ENCODE results near the gene ANKMY1.

The ANKMY1 gene

DNA sequence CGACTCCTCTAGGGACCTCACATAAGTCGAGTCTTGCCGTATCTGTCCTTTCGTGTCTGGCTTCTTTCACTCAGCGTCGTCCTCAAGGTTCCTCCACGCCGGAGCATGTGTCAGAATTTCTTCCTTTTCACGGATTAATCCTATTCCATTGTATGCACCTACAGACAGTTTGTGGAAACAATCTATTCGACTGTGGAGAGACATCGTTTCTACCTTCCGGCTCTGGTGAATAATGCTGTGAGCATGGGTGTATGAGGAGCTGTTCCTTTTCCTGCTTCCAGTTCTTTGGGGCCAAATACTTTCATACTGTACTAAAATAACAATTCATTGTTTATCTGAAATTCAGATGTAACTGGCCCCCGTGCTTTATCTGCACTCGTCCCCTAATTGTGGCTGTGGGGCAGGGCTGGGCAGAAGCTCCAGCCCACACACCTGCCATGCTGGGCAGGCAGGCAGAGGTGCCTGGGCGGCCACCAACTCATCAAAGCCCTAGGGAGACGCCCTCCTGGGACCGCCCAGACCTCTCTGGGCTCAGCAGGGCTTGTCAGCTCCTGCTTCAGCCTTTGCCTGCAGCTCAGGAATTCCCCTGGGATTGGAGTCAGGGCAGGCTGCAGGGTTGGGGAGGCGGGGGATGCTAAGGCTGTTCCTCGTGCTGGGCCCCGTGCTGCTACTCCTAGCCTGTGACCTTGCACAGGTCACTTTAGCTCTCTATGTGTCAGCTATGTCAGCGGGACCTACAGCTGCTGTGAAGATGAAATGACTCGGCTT, 107.8 kb downstream of the ANKMY1 start:
- DNase-seq (ENCODE audit: low spot score) (peak; percentile 32), FAIRE-seq (no peak)

DNA sequence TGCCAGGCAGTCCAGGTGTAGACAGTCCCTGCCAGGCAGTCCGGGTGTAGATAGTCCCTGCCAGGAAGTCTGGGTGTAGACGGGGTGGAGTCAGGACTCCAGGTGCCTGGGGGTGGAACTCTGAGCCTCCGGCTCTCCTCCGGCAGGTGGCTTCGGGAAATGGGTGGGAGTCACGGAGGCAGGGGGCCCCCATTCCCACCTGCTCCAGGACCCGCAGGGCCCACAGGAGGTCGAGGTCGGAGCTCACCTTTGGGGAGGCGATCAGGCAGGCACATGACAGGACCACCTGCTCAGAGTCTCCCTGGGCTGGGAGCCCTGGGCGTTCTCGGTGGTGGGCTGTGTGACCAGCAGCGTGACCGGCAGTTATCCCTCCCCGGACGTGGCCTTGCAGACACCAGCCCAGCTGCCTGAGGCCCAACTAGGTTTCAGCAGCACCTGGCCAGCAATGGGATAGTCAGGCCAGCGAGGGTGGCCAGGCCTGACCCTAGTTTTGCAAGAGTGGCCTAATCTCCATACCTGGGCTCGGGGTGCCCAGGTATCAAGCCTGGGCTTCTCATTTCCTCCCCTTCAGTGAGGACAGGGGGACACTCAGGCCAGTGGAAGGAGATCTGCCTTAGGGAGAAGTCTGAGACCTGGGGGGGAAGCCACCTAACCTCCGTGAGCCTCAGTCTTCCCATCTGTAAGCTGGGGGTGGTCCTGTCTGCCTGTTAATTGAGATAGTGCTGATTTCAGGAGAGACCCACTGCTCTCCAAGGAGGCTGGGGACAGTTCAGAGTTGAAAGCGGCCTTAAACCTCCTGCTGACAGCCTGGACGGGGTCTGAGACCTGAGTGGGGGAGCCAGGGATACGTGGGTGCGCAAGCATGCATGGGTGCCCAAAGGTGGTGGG, 109.2 kb downstream of the ANKMY1 start:
- FAIRE-seq (no peak), DNase-seq (ENCODE audit: low spot score) (no peak)

DNA sequence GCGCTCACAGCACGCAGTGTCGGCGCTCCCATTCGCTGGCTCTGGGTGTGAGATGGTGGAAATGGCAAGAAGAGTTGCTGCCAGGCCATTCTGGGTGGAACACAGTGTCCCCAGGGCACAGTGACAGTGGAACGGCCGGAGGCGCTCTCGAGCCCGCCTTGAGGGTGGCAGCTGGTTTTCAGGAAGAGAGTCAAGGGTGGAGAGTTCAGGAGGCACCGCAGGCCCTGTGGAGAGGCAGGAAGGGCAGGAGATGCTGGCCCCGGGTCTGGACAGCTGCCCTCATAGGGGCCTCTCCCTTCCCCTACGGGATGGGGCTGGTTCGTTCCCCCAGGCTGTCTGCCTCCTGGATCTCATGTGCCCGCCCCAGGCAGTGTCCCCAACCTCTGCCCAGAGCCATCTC, 109.9 kb downstream of the ANKMY1 start:
- DNase-seq (ENCODE audit: low spot score) (no peak), FAIRE-seq (no peak)

DNA sequence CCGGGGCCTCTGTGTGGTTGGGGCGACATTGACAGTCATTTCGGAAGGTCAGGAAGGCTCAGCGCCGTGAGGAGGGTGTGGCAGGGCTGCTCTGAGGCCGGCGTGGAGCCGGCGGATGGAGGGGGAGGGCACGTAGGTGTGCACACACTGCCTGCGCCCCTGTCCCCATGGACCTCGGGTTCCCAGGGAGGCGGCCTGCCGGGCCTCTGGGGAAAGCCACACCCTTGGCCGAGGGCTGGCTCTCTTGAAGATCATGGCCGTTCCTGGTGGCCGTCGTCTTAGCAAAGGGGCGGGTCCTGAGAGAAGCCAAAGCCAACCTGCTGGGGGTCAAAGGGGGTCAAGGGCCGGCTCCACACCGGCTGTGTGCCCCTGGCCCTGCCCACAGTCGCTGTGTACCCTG, 110.5 kb downstream of the ANKMY1 start:
- no peak for FAIRE-seq

DNA sequence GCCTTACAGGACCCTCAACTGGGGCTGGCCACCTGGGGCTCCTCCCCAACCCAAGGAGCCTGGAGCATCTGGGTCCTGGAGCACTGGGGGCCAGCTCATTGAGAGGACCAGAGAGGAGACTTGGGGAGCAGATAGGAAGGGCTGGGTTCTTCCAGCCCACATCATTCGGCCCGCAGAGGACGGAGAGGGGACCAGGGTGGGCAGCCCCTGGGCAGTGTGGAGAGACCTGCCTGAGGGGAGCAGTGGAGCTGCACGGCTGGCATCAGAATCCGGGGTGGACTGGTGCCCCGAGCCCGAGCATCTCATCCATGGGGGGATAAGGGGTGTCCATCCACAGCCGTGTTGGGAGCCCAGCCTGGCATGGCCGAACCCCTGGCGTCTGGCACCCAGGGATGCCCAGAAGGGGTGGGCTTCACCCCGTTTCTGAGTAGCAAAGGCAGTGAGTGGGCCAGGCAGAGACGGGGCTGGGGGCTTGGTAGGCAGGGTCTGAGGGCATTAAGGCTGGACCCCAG, 111.1 kb downstream of the ANKMY1 start:
- FAIRE-seq: no peak
- no peak for DNase-seq (ENCODE audit: low spot score)

More for the DNA sequence above, 110.5 kb downstream of the ANKMY1 start:
- DNase-seq (ENCODE audit: low spot score): no peak

DNA sequence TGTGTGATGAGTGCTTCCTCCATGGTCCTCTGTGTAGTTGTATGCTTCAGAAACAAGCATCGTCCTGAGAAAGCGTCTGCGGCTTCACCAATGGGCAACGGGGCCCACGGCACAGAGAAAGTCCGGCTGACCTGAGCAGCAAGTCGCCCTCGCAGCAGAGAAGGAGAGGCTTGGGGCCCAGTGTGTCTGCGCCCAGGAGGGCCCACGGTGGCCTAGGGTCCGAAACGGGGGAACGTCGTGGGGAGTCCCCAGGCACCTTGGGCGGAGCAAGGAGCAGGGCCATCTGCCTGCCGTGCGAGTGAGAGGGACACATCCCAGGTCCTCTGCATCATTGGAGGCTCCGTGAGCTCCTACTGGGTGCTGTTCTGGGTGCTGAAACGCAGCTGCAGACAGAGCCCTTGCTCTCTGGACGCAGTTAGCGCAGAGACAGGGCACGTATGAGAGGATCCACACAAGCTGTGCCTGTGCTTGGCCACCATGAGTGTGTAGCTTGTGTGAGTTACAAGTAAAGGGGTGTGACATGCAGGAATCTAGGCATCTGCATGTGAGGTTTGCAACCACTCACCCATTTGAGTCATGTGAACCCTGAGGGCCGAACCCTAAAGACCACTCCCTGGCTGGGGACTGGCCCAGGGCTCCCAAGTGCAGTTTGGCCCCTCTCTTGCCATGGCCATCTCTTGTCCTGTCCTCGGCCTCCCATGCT, 111.7 kb downstream of the ANKMY1 start:
- FAIRE-seq (no peak), DNase-seq (ENCODE audit: low spot score) (no peak)

DNA sequence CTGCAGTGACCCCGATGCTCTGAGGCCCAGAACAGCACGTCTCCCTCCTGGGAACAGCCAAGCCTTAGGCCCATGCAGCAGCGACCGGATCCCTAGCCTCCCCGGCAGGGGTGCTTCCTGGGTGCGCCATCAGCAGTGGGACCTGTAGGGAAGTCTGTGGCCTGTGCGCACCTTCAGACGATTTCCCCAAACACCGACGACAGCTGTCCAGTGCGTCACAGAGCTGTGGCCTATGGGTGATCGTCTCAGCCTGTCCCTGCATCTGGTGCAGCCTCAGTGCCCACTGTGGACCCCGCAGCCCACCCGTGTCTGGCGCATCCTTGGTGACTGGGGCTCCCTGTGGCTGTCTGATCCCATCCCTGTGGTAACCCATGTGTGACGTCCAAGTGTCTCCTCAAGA, 113.3 kb downstream of the ANKMY1 start:
- FAIRE-seq (no peak), DNase-seq (ENCODE audit: low spot score) (no peak)

DNA sequence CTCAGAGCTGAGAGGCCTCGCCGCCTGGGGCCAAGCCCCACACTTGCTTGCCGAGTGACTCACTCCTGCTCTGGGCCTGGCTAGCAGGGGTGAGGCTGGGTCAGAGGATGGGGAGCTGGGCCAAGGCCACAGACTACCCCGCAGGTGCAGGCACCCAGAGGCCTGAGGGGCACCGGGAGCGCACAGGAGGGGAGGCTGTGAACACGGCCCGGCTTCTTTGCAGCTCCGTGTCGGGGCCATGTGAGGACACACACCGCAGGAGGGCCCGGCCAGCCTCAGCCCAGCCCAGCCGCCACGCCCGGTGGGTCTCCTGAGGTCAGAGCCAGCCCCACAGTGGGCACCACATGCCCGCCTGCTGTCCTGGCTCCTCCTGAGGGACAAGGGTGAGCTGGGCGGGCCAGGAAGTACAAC, 113.9 kb downstream of the ANKMY1 start:
- FAIRE-seq: no peak

DNA sequence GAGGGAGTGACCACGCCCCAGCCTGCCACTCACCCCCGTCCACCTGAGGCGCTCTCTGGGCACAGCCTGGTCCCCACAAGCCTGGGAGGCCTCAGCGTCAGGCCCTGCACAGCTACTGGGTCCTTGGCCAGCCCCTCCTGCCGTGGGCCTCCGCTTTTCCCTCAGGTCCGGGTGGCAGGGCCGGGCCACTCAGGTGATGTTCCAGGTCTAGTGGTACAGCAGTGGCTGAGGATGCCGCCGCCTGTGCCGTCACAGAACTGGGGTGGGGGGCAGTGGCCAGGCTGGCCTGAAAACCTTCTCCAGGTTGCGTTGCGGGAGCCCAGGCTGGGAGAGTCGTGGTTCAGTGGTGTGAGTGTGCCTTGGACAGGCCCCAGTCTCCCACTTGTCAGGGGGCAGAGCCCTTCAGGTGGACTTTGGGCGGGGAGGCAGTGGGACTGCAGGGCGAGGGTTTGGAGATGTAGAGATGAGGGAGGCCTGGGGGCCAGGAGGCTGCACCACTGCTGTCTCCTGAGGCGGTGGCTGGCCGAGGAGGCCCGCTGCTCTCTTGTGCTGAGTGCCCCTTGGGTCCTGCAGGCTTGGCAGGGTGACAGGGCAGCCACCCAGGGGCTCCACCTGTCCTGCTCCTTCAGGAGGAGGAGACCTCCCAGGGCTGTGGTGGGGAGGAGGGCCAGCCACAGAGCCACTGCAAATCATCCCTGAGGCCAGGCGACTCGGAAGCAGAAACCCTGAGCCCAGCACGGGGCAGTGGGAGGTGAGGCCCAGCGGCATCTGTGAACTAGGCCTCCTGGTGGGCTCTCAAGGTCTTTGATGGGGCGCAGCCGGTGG, 114.7 kb downstream of the ANKMY1 start:
- FAIRE-seq (no peak), DNase-seq (ENCODE audit: low spot score) (no peak)

More for the DNA sequence above, 113.9 kb downstream of the ANKMY1 start:
- DNase-seq (ENCODE audit: low spot score): no peak

DNA sequence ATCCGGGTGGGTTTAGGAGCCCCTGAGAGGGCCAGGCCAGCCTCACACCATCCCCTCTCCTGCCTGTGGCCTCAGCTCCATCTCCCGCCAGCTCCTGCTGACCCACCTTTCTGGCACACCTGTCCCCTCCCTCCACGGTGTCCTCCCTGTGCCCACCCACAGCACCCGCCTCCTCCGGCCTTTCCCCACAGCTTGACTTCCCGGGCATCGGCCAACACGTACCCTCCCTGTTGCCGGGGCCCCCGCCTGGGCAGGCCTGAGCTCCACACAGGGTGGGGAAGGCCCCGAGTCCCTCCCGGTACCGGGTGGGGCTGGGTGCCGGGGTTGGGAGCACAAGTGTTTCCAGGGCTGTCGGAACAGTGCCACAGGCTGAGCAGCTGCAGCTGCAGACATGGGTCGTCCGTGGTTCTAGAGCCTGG, 115.8 kb downstream of the ANKMY1 start:
- FAIRE-seq: no peak

DNA sequence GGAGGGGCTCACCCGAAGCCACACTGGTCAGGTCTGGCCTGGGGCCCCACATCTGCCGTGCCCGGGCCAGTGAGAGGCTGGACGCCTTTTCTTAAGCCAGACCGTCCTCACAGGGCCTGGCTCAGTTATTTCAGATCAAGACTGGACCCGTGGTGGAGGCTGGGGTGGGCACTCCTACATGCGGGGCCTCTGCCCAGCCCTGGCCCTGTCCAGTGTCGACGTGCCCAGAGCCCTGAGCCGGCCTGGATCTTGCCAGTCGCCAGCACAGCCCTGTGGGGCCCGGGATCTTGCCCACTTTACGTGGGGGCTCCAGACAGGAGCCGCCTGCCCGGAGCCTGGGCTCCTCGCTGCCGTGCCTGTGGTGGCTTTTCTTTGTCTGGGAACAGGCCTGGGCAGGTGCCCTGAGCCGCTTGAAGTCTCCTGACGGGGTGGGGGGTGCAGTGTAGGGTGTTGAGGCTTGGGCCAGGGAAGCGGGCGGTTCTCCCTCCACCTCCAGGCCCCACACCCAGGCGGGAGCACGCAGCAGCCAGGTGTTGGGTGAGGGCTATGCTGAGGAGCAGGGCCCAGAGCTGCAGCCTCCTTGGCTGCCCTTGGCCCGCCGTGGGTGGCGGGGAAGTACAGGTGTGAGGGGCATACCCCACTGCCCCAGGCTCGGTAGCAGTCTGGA, 116.3 kb downstream of the ANKMY1 start:
- no peak for FAIRE-seq

More for the DNA sequence above, 115.8 kb downstream of the ANKMY1 start:
- DNase-seq (ENCODE audit: low spot score): no peak

DNA sequence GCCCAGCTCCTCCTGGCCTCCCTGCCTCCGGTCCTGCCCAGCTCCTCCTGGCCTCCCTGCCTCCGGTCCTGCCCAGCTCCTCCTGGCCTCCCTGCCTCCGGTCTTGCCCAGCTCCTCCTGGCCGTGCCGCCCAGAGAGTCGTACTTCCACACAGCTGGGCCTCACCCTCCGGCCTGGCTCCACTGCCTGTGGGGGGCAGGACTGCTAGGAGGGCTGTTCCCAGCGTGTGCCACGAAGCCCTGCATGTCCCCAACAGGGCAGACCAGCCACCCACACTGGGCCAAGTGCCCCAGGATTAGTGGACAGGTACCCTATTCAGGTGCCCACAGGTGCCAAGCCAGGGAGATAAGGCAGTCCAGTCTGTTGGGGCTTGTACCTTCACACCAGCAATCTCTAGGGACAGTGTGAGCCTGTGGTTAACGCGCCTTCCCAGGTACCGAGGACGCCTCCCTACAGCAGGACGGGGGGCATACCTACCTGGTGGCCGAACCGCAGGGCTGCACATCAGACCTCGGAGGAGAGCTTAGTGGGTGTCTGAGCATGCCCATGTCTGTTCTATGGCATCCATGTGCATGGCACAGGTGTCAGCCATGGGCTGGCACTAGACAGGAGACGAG, 117.0 kb downstream of the ANKMY1 start:
- DNase-seq (ENCODE audit: low spot score): no peak
- FAIRE-seq: no peak

More for the DNA sequence above, 116.3 kb downstream of the ANKMY1 start:
- no peak for DNase-seq (ENCODE audit: low spot score)

DNA sequence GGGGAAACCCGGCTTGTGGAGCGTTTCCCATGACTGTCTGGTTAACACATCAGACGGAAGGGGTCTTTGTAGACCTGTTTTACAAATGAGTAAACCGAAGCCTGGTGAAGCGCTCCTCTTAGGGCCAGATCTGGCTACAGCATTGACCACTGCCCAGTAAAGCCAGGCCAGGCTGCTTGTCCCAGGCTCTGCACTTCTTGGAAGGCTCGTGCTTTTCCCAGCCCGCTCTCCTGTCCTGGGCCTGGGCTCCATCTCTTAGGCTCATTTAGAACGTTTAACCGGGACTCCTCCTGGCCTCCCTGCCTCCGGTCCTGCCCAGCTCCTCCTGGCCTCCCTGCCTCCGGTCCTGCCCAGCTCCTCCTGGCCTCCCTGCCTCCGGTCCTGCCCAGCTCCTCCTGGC, 117.5 kb downstream of the ANKMY1 start:
- no peak for DNase-seq (ENCODE audit: low spot score)
- no peak for FAIRE-seq

DNA sequence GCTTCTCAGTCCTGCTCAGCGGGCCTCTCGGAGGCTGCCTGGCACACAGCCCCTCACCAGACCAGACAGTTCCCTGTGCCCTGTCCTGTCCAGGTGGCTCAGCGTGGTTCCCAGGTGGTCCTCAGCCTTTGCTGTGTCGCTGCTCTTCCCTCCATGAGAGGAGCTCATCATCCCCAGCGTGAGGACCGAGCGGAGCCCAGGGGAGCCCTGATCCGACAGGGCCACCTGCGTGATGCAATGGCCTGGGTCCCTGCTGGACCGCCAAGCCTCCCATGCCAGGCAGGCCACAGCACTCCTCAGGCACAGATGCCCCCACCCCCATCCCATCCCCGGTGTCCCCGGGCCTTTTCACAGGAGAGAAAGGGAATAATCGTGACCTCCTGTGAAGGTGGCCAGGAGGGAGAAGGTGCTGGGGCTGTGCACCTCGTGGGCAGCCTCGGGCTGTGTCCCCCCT, 118.1 kb downstream of the ANKMY1 start:
- DNase-seq (ENCODE audit: low spot score) (no peak), FAIRE-seq (no peak)

DNA sequence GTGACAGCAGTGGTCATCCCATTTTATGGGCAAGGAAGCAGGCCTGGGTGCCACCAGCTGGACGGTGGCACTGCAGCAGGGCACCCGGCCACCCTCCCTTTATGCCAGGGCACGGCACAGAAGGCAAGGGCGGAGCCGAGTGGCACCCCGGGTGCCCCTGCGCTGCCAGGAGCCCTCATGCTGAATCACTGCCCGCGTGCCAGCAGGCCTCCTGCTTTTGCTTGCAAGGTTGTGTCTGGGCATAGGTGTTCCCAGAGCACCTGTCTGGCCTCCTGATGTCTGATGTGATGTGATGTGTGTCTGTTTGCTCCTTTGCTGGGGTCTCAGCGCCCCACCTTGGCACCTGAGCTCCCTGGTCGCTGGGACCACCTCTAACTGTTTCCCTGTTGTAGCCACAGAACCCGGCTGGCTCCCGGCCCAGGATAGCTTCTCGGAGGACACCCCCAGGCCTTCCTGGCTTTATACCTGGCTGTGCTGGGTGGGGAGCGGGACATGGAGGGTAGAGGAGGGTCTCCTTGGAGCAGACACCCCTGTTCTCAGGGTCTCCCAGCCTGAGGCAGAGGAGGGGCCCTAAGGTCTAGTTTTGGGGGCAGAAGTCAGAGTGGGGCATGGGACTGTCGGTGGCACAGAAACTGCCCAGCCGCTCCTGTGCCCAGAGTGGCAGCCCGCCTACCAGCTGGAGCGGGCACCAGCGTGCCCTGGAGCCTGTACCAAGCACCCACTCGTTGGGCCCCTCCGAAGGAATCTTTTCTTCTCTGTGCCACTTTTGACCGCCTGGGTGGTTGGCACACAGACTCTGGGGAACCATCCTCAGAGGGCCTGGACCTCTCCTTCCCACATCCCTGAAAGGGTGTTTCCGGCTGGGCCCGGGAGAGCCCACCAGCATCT, 118.7 kb downstream of the ANKMY1 start:
- FAIRE-seq: no peak
- DNase-seq (ENCODE audit: low spot score): no peak

DNA sequence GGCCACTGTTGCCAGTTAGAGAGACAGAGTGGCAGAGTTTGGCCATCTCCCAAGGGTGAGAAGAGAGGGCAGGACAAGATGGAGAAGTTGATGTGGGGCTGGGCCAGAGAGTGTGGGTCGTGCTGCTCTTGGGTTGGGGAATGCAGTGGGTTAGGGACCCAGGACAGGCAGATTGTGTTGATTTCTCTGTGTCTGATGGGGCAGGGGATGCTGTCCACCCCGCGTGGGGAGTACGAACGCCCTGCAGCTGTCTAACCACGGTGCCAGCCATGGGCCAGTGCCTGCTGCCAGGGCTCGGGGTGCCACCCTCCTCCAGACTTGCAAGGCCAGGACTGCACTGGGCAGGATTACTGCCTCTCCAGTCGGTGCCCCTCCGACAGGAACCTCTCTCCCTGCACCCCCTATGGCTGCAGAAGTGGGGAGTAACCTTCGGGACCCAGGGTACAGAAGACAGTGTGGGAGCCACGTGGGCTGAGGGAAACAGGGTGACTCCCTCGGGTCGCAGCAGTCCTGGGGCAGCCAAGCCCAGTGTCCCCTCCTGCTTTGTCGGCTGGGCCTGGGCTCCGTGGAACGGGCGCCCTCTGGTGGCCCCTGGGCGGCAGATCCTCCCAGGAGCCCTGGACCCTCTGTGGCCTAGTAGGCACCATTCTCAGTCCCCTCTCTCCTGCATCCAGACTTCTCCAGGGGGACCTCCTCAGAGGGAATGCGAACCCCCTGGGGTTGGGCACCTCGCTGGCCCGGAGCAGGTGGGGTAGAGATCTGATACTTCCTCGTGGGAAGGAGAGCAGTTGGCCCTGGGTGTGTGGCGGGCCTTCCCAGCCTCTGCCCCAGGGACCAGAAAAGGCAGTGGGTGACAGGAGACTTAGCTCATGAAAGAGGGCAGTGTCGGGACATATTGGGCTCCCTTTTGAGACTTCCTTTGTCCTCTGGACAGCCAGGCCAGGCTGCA, 119.7 kb downstream of the ANKMY1 start:
- DNase-seq (ENCODE audit: low spot score) (peak; percentile 38), FAIRE-seq (no peak)

DNA sequence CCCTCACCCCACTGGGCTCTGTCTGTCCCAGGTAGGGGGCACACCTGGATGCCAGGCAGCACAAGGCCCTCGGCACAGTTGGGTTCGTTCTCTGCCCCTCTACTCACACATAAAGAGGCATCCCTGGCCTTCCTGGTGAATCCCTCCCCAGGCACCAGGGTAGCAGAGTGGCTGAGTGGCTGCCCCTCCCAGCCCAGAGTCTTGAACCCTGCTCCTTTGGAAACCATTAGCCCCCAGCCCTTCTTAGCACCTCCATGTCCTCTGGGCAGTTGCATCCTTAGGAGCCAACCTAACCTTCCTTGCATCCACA, 120.3 kb downstream of the ANKMY1 start:
- FAIRE-seq: no peak
- DNase-seq (ENCODE audit: low spot score): no peak
